ENCODE data around the gene PTPRS. TPM values are rescaled to one million over a fixed set of nuclear protein-coding genes. Genes with fewer than 3 reads are reported as not detected.

PTPRS gene
- polyA plus RNA-seq, 3 donors, result 0.03 TPM; not detected in 2

- H3K27ac ChIP-seq (ENCODE audit: low read depth in 1 of 2, low read length in 2 of 2), result no peak overlapping the region
- Mint-ChIP-seq H3K27me3 (ENCODE audit: low read depth in 3 of 3) (peaks cover 31 to 43% (median 40%) of the 10 kb centered on the region in 3 donors), H3K4me3 (peak overlapping the region in 1 of 2 donors; percentile 70), H3K36me3 (no peaks in the 10 kb centered on the region), H3K9me3 (peaks cover 0 to 10% (median 0%) of the 10 kb centered on the region in 7 donors), H3K4me1 (peaks cover 9% of the 10 kb centered on the region), H3K27ac (peak overlapping the region in 1 of 7 donors; percentile 69)
- no peaks in the 10 kb centered on the region for H3K79me2 ChIP-seq (ENCODE audit: insufficient read depth, low read length)
- H3K36me3 ChIP-seq (replicated peaks in 1 of 2; ENCODE audit: control insufficient read depth in 1 of 2, insufficient read depth in 2 of 2, low read length in 2 of 2), result no peaks in the 10 kb centered on the region
- no peak for DNase-seq
- H3K27me3 ChIP-seq (ENCODE audit: control insufficient read depth in 2 of 2, insufficient read depth in 2 of 2, low read length in 2 of 2), result peaks cover 5 to 25% of the 10 kb centered on the region in 2 donors
- no peak overlapping the region for H2AFZ ChIP-seq (ENCODE audit: insufficient read depth, low read depth, low read length, poor library complexity, severe bottlenecking)
- TF ChIP-seq CTCF (IDR thresholded peaks at IDR 0.05), result no peak
- H3K9me3 ChIP-seq (replicated peaks in 1 of 2; ENCODE audit: control insufficient read depth in 1 of 2, insufficient read depth in 1 of 2, low read length in 2 of 2), result no peaks in the 10 kb centered on the region
- no peak overlapping the region for H3K4me3 ChIP-seq (replicated peaks in 1 of 3; ENCODE audit: low read depth in 2 of 3, low read length in 3 of 3)
- intact Hi-C loops (cut with micrococcal nuclease), result no loop called here
- H3K4me1 ChIP-seq (ENCODE audit: control insufficient read depth in 1 of 2, insufficient read depth in 2 of 2, low read length in 2 of 2), result no peaks in the 10 kb centered on the region
- no peak overlapping the region for H3K9ac ChIP-seq (ENCODE audit: insufficient read depth, low read length, poor library complexity, severe bottlenecking)
- 0% methylated on average over 43 of the region's 70 CpGs for WGBS (ENCODE audit: insufficient coverage)
- no peaks in the 10 kb centered on the region for H4K20me1 ChIP-seq (ENCODE audit: insufficient read depth, low read length)
- peak overlapping the region; percentile 22 for H3K4me2 ChIP-seq (replicated peaks; ENCODE audit: extremely low read depth, low read length, poor library complexity, severe bottlenecking)
These were observed 47.6 kb downstream of the PTPRS start for GRCh38 chr19:5292822-5293611.

- Histone ChIP-seq H3K9ac (ENCODE audit: insufficient read depth, low read length, poor library complexity, severe bottlenecking) (no peak overlapping the region), H3K9me3 (replicated peaks in 1 of 2; ENCODE audit: control insufficient read depth in 1 of 2, insufficient read depth in 1 of 2, low read length in 2 of 2) (no peaks in the 10 kb centered on the region), H3K27me3 (ENCODE audit: control insufficient read depth in 2 of 2, insufficient read depth in 2 of 2, low read length in 2 of 2) (peaks cover 5 to 25% of the 10 kb centered on the region in 2 donors), H2AFZ (ENCODE audit: insufficient read depth, low read depth, low read length, poor library complexity, severe bottlenecking) (no peak overlapping the region), H3K36me3 (replicated peaks in 1 of 2; ENCODE audit: control insufficient read depth in 1 of 2, insufficient read depth in 2 of 2, low read length in 2 of 2) (no peaks in the 10 kb centered on the region), H3K4me1 (ENCODE audit: control insufficient read depth in 1 of 2, insufficient read depth in 2 of 2, low read length in 2 of 2) (no peaks in the 10 kb centered on the region), H3K4me3 (replicated peaks in 1 of 3; ENCODE audit: low read depth in 2 of 3, low read length in 3 of 3) (no peak overlapping the region), H3K4me2 (replicated peaks; ENCODE audit: extremely low read depth, low read length, poor library complexity, severe bottlenecking) (no peak overlapping the region), H4K20me1 (ENCODE audit: insufficient read depth, low read length) (no peaks in the 10 kb centered on the region), H3K79me2 (ENCODE audit: insufficient read depth, low read length) (no peaks in the 10 kb centered on the region), H3K27ac (ENCODE audit: low read depth in 1 of 2, low read length in 2 of 2) (no peak overlapping the region)
- no peak for TF ChIP-seq CTCF (IDR thresholded peaks at IDR 0.05)
- peaks cover 31 to 40% (median 39%) of the 10 kb centered on the region in 3 donors for H3K27me3 Mint-ChIP-seq (ENCODE audit: low read depth in 3 of 3)
- no peak overlapping the region for H3K27ac Mint-ChIP-seq
- DNase-seq, result no peak
- intact Hi-C loops (cut with micrococcal nuclease), result no loop called here
- peaks cover 0 to 7% (median 0%) of the 10 kb centered on the region in 7 donors for H3K9me3 Mint-ChIP-seq
- H3K4me3 Mint-ChIP-seq, result peak overlapping the region in 1 of 2 donors; percentile 64
- peaks cover 9% of the 10 kb centered on the region for H3K4me1 Mint-ChIP-seq
- H3K36me3 Mint-ChIP-seq, result no peaks in the 10 kb centered on the region
- WGBS (ENCODE audit: insufficient coverage), result 31% methylated on average over 4 of the region's 17 CpGs
These were observed 48.2 kb downstream of the PTPRS start for GRCh38 chr19:5292453-5292821.
